Measurements from ENCODE around the gene TAF6L.

GRCh38 chr11:62835336-62835735 lies 64.1 kb downstream of the TAF6L start:
- TF ChIP-seq CTCF (IDR thresholded peaks at IDR 0.05) (no peak), POLR2A (IDR thresholded peaks at IDR 0.05) (no peak)
